Uterus (tissue), 2 donors: ENCODE data around the gene GPR21.

Experiments used
- CTCF ChIP-seq, 4 experiments: fragments of 200-600 bp in 2 of 4; fragments of 450-650 bp in 2 of 4; sonication (generic) in 2 of 4; IDR thresholded peaks; one replicate each; pipeline ENCODE4 v1.5.1; 2016 to 2019; ENCODE audit warnings: antibody characterized with exemption in 4 of 4, mild to moderate bottlenecking in 2 of 4, moderate library complexity in 1 of 4
- POLR2A ChIP-seq, 2 donors: fragments of 450-650 bp; IDR thresholded peaks; one replicate each; pipeline ENCODE4 v1.6.1; 2016; ENCODE audit warnings: antibody characterized with exemption in 2 of 2, mild to moderate bottlenecking in 1 of 2, moderate library complexity in 1 of 2

- TF ChIP-seq POLR2A (IDR thresholded peaks at IDR 0.05) = no peak
- no peak for TF ChIP-seq CTCF (IDR thresholded peaks at IDR 0.05)
Observed at GRCh38 chr9:123064716-123065115, 31.2 kb downstream of the GPR21 start.
